ENCODE results near the gene AACS.

The AACS gene

DNA sequence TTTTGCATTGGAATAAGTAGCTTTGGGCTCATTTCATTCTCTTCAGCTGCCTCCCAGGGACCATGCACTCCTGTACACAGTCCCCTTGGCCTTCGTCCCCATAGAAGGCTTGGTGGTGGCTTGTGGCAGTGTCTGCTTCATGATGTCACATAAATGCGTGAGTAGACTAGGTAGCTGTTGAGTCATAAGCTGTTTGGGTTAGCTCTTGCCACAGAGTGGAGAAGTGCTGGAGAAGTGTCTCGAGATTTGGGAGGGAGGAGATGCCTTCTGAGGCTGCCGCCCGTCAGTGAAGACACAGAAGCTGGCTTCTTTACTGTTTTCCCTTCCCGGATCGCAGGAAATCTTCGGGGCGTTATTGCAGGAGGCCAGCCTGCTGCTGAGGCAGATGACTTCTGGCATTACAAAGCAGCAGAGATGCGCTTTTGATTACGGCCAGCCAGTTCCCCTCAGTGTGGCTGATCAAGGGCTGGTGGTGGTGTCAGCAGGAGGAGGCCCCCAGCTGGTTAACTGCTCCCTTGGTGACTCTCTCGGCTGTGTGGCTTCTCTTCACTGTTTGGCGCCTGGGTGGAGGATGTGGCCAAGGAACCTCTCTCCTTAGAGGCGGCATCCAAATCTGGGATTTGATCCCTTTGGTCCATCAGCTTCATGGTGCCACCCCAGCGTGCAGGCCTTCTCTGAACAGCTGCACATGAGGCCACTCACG lies 67.6 kb downstream of the AACS start:
- DNase-seq (ENCODE audit: insufficient read length, low spot score), result no peak
- TF ChIP-seq, protein P1, sequence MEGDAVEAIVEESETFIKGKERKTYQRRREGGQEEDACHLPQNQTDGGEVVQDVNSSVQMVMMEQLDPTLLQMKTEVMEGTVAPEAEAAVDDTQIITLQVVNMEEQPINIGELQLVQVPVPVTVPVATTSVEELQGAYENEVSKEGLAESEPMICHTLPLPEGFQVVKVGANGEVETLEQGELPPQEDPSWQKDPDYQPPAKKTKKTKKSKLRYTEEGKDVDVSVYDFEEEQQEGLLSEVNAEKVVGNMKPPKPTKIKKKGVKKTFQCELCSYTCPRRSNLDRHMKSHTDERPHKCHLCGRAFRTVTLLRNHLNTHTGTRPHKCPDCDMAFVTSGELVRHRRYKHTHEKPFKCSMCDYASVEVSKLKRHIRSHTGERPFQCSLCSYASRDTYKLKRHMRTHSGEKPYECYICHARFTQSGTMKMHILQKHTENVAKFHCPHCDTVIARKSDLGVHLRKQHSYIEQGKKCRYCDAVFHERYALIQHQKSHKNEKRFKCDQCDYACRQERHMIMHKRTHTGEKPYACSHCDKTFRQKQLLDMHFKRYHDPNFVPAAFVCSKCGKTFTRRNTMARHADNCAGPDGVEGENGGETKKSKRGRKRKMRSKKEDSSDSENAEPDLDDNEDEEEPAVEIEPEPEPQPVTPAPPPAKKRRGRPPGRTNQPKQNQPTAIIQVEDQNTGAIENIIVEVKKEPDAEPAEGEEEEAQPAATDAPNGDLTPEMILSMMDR (IDR thresholded peaks at IDR 0.05; ENCODE audit: insufficient read depth, missing control alignments), result no peak

DNA sequence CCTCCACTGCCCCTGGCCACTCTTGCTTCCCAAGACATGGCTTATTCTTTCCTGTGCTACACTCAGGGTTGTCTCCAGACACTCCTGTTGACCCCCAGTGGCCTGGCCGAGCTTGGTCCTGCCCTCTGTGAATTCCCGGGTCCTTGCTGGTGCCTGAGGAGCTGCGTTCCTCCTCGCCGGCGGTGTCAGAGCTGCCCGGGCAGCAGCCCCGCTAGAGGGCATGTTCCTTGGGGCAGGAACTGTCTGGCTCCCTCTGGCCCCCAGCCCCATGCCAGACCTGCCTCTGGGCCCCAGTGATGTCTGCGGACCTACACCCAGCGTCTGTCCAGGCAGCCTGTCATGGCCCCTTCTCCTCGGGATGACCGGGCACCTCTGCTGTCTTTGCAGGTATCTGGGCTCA lies 68.4 kb downstream of the AACS start:
- DNase-seq (ENCODE audit: insufficient read length, low spot score), result no peak
- no peak for FAIRE-seq

More for the DNA sequence above, 67.6 kb downstream of the AACS start:
- FAIRE-seq, result no peak

DNA sequence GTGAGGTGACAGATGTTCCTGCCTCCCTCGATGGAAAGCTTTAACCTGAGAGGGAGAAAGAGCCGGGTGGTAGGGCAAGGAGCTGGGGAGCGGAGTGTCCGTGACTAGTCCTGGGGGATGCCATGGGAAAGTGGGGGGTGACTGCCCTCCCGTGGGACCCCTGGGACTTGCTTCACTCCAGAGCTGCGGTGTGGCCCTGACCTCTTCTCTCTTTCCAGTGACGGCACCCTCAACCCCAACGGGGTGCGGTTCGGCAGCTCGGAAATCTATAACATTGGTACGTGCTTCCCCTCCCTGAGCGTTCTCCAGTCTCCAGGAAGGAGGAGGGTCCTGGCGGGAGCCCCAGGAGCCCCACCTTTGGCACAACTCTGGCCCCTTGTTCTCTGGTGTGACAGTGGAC lies 69.3 kb downstream of the AACS start:
- FAIRE-seq (no peak), DNase-seq (ENCODE audit: insufficient read length, low spot score) (no peak)
- TF ChIP-seq, protein P1 (IDR thresholded peaks at IDR 0.05; ENCODE audit: insufficient read depth, missing control alignments), result no peak

More for the DNA sequence above, 68.4 kb downstream of the AACS start:
- TF ChIP-seq, protein P1 (IDR thresholded peaks at IDR 0.05; ENCODE audit: insufficient read depth, missing control alignments), result no peak

DNA sequence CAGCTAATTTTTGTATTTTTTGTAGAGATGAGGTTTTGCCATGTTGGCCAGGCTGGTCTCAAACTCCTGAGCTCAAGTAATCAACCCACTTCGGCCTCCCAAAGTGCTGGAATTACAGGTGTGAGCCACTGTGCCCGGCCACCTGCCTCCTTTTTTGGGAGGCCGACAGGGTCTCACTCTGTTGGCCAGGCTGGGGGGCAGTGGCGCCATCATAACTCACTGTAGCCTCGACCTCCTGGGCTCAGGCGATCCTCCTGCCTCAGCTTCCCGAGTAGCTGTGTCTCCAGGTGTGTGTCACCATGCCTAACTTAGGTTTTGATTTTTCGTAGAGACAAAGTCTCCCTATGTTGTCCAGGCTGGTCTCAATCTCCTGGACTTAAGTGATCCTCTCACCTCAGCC lies 70.7 kb downstream of the AACS start:
- DNase-seq (ENCODE audit: insufficient read length, low spot score) (no peak), FAIRE-seq (no peak)
- TF ChIP-seq, protein P1 (IDR thresholded peaks at IDR 0.05; ENCODE audit: insufficient read depth, missing control alignments), result no peak

DNA sequence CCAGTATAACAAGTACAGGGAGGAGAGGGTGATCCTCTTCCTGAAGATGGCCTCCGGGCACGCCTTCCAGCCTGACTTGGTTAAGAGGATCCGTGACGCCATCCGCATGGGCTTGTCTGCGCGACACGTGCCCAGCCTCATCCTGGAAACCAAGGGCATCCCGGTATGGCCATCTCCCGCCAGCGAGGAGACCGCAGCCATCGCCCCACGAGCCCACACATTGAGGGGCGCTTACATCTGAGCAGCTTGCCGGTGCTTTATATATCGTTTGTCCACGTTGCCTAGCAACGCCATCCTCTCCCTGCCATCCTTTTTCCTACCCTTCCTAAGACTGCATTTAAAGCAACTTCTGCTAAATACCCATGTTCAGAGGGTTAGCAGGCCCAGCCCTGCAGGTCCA lies 71.5 kb downstream of the AACS start:
- FAIRE-seq, result no peak
- TF ChIP-seq, protein P1 (IDR thresholded peaks at IDR 0.05; ENCODE audit: insufficient read depth, missing control alignments), result no peak
- DNase-seq (ENCODE audit: insufficient read length, low spot score), result no peak

DNA sequence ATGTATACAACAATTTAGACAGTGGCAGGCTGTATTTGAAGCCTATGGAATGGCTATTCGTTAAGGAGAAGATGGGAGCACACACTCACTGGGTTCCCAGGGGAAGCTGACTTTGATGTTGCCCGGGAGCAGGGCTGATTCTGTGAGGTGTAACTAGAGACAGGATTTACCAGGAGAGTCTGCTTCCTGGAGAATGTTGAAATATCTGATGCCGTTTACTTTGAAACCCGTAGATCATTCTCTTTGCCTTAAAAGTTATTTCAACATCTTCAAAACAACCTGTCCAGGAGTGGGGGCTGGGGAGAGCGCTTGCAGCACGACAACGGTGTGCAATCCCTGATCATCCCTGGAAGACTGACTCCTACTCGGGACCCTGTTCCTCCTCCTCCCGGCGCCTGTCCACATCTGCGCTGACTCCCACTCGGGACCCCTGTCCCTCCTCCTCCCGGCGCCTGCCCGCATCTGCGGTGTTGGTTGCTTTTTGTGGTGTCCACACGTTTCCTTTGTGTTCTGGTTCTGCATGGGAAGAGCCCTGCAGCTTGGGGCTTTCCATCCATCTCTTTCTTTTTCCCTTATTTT lies 72.6 kb downstream of the AACS start:
- FAIRE-seq (no peak), DNase-seq (ENCODE audit: insufficient read length, low spot score) (no peak)
- TF ChIP-seq, protein P1 (IDR thresholded peaks at IDR 0.05; ENCODE audit: insufficient read depth, missing control alignments), result no peak
